Stomach (tissue), 9 donors: ENCODE results near the gene NHERF1. TPM values are rescaled to one million over a fixed set of nuclear protein-coding genes. Genes with fewer than 3 reads are reported as not detected.

Experiments
- DNase-seq, 2 donors: peaks; one replicate each; pipeline versions ENCODE4 v3.0.0 to v3.0.0-alpha.2; 2013 to 2019
- H3K27ac ChIP-seq, 5 donors: fragments of 200-600 bp in 4 of 5; sonication (generic) in 4 of 5; one replicate each; pipeline ENCODE4 v1.5.1; 2013 to 2019; ENCODE audit warnings: mild to moderate bottlenecking in 1 of 5, moderate library complexity in 1 of 5
- H3K27me3 ChIP-seq, 3 donors: fragments of 200-600 bp; sonication (generic); one replicate each; pipeline ENCODE4 v1.5.1; 2017 to 2019; ENCODE audit warnings: mixed run types in 1 of 3
- H3K36me3 ChIP-seq, 4 donors: fragments of 200-600 bp; sonication (generic); 1 replicate in 3 of 4; 2 replicates in 1 of 4; pipeline ENCODE4 v1.5.1; 2016 to 2019
- H3K4me1 ChIP-seq, 4 donors: fragments of 200-600 bp; sonication (generic); one replicate each; pipeline ENCODE4 v1.5.1; 2016 to 2019
- H3K4me3 ChIP-seq, 4 donors: fragments of 200-600 bp; sonication (generic) in 3 of 4; one replicate each; pipeline ENCODE4 v1.5.1; 2016 to 2019; ENCODE audit warnings: mild to moderate bottlenecking in 1 of 4
- H3K9me3 ChIP-seq, 4 donors: fragments of 200-600 bp; sonication (generic); one replicate each; pipeline ENCODE4 v1.5.1; 2016 to 2019
- CTCF ChIP-seq, 7 experiments: fragments of 450-650 bp in 4 of 7; fragments of 200-600 bp in 3 of 7; sonication (generic) in 3 of 7; IDR thresholded peaks; one replicate each; pipeline ENCODE4 v1.5.1; 2016 to 2019; ENCODE audit warnings: antibody characterized with exemption in 7 of 7, control low read depth in 2 of 7, mild to moderate bottlenecking in 1 of 7
- EP300 ChIP-seq: sonication (generic); formaldehyde crosslinking; IDR thresholded peaks from one replicate; pipeline ENCODE4 v1.6.1; 2017; ENCODE audit warnings: antibody characterized with exemption
- POLR2A ChIP-seq, 4 donors: fragments of 450-650 bp; IDR thresholded peaks; one replicate each; pipeline ENCODE4 v1.6.1; 2016; ENCODE audit warnings: antibody characterized with exemption in 4 of 4, control low read depth in 2 of 4, mild to moderate bottlenecking in 1 of 4, moderate library complexity in 1 of 4
- POLR2AphosphoS5 ChIP-seq, 3 donors: sonication (generic); formaldehyde crosslinking; IDR thresholded peaks; one replicate each; pipeline ENCODE4 v1.6.1; 2016; ENCODE audit warnings: antibody characterized with exemption in 3 of 3
- WGBS, 5 donors: extraction: QIAGEN DNeasy Blood & Tissue Kit in 3 of 5; methylation state at CpG; one replicate each; pipeline versions ENCODE4 v1.1.5 to v1.1.7; 2013 to 2018; 5-methylcytosine and 5-hydroxymethylcytosine counted together
- intact Hi-C: fragments of 100-400 bp; cut with DNase I; formaldehyde crosslinking; loops from one replicate; pipeline ENCODE4 v1.15.1; 2023; ENCODE audit warnings: low total_unique reads
- polyA plus RNA-seq, 3 donors: library from polyadenylated mRNA; stranded (reverse); fragments of 200-250 nt; gene quantifications; one replicate each; pipeline ENCODE4 v1.2.3, GENCODE V29; 2013
- total RNA-seq, 5 donors: library from RNA; depleted of rRNA; stranded (reverse); fragments of >200 nt; gene quantifications; one replicate each; pipeline versions ENCODE4 v1.1.0 to v1.2.3, GENCODE V29; 2014 to 2016
- donor health status: healthy with polysubstance abuse.
- donor health status: Bipolar disorder and iron deficiency.
- donor health status: healthy.

The NHERF1 gene
- total and polyA plus RNA-seq, 8 donors = 14.9 to 152 (median 82.4) TPM

GRCh38 chr17:74713171-74713755 is 35.2 kb upstream of the NHERF1 start:
- Histone ChIP-seq H3K27me3 (peaks cover 0 to 19% (median 0%) of the 10 kb centered on the region in 3 donors), H3K27ac (peak overlapping the region in 2 of 5 donors; percentile 7 to 43), H3K4me1 (peaks cover 5 to 19% (median 11%) of the 10 kb centered on the region in 4 donors), H3K4me3 (no peak overlapping the region), H3K9me3 (no peaks in the 10 kb centered on the region), H3K36me3 (no peaks in the 10 kb centered on the region)
- WGBS, 5 donors = 81 to 89% (median 89%) methylated on average over 12 of the region's 12 CpGs
- DNase-seq = no peak
- TF ChIP-seq POLR2AphosphoS5 (IDR thresholded peaks at IDR 0.05) (no peak), EP300 (no peak), CTCF (IDR thresholded peaks at IDR 0.05) (no peak), POLR2A (IDR thresholded peaks at IDR 0.05) (no peak)
- intact Hi-C loops = no loop called here

- peak; percentile 76 to 88 for DNase-seq
- TF ChIP-seq POLR2AphosphoS5 (IDR thresholded peaks at IDR 0.05) = peak in 2 of 3 donors; percentile 77 to 85
- no peak for TF ChIP-seq POLR2A (IDR thresholded peaks at IDR 0.05)
- intact Hi-C loops = no loop called here
- 18 to 47% (median 21%) methylated on average over 3 to 4 of the region's 4 CpGs for WGBS, 5 donors
- H3K4me3 ChIP-seq = no peak overlapping the region
- H3K27ac ChIP-seq = no peak overlapping the region
- H3K36me3 ChIP-seq = no peaks in the 10 kb centered on the region
- H3K4me1 ChIP-seq = peaks cover 5 to 19% (median 11%) of the 10 kb centered on the region in 4 donors
- no peaks in the 10 kb centered on the region for H3K9me3 ChIP-seq
- H3K27me3 ChIP-seq = peaks cover 0 to 23% (median 0%) of the 10 kb centered on the region in 3 donors
These were observed 33.3 kb upstream of the NHERF1 start for GRCh38 chr17:74715144-74715543.

- 87 to 97% (median 91%) methylated on average over 4 of the region's 4 CpGs for WGBS, 5 donors
- H3K4me3 ChIP-seq = no peak overlapping the region
These were observed 27.9 kb upstream of the NHERF1 start for GRCh38 chr17:74720506-74720905.

GRCh38 chr17:74722782-74723181 is 25.6 kb upstream of the NHERF1 start:
- WGBS, 5 donors = 68 to 83% (median 78%) methylated on average over 4 of the region's 4 CpGs
- intact Hi-C loops = no loop called here
- Histone ChIP-seq H3K27ac (no peak overlapping the region), H3K27me3 (peaks cover 0 to 18% (median 0%) of the 10 kb centered on the region in 3 donors), H3K4me1 (no peaks in the 10 kb centered on the region), H3K9me3 (no peaks in the 10 kb centered on the region), H3K36me3 (no peaks in the 10 kb centered on the region), H3K4me3 (no peak overlapping the region)
- no peak for TF ChIP-seq POLR2A (IDR thresholded peaks at IDR 0.05)
- TF ChIP-seq POLR2AphosphoS5 (IDR thresholded peaks at IDR 0.05) = no peak
- no peak for TF ChIP-seq EP300
- no peak for TF ChIP-seq CTCF (IDR thresholded peaks at IDR 0.05)
- DNase-seq = no peak

More at GRCh38 chr17:74720506-74720905, 27.9 kb upstream of the NHERF1 start:
- intact Hi-C loops = no loop called here
- H3K27ac ChIP-seq = no peak overlapping the region
- H3K36me3 ChIP-seq = no peaks in the 10 kb centered on the region
- no peaks in the 10 kb centered on the region for H3K9me3 ChIP-seq
- H3K27me3 ChIP-seq = peaks cover 0 to 18% (median 0%) of the 10 kb centered on the region in 3 donors
- no peak for DNase-seq
- H3K4me1 ChIP-seq = peaks cover 0 to 6% (median 4%) of the 10 kb centered on the region in 4 donors
- no peak for TF ChIP-seq CTCF (IDR thresholded peaks at IDR 0.05)
- no peak for TF ChIP-seq POLR2AphosphoS5 (IDR thresholded peaks at IDR 0.05)
- no peak for TF ChIP-seq EP300
- no peak for TF ChIP-seq POLR2A (IDR thresholded peaks at IDR 0.05)

- no peak for TF ChIP-seq EP300
- intact Hi-C loops = no loop called here
- H3K36me3 ChIP-seq = no peaks in the 10 kb centered on the region
- H3K9me3 ChIP-seq = no peaks in the 10 kb centered on the region
- H3K4me1 ChIP-seq = no peaks in the 10 kb centered on the region
- no peak for DNase-seq
- no peak overlapping the region for H3K4me3 ChIP-seq
- H3K27me3 ChIP-seq = peaks cover 0 to 18% (median 0%) of the 10 kb centered on the region in 3 donors
- 76 to 87% (median 80%) methylated on average over 5 of the region's 5 CpGs for WGBS, 5 donors
- H3K27ac ChIP-seq = no peak overlapping the region
These were observed 24.5 kb upstream of the NHERF1 start for GRCh38 chr17:74723891-74724290.
